ENCODE data around the gene PLA2G12A. TPM values are rescaled to one million over a fixed set of nuclear protein-coding genes. Genes with fewer than 3 reads are reported as not detected.

The PLA2G12A gene
- total and polyA plus RNA-seq, 2 donors (not counting 3 experiments of a cell fraction or from before 2014, with no cell fraction given), result 21.6 to 27.1 TPM

DNA sequence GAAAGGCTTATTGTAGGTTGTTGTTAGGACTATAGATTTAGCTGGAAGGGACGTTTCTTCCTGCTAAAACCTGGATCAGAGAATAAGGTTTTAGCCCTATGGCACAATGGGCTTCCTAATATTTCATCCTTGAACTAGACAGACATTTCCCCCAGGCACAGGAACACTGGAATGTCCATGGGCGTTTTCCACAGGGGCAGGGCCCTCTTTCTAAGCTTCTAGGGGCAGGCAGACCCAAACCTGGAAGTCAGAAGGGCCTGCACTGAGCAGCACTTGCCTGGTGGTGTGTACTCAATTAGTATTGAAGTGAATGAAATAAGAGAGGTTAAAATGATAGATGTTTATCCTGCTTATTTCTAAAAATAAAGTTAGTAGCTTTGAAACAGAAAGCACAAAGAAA, 67.8 kb downstream of the PLA2G12A start:
- DNase-seq (ENCODE audit: low read depth, low spot score) (no peak), FAIRE-seq (no peak)
- Histone ChIP-seq H3K4me2 (ENCODE audit: insufficient read depth, low read length) (no peak overlapping the region), H2AFZ (ENCODE audit: low read depth, low read length) (no peak overlapping the region), H3K36me3 (ENCODE audit: control insufficient read depth in 2 of 2, extremely low read depth in 1 of 2, insufficient read depth in 2 of 2, low read length in 2 of 2) (no peaks in the 10 kb centered on the region), H3K4me1 (ENCODE audit: control insufficient read depth, extremely low read depth, insufficient read depth, low read length) (no peaks in the 10 kb centered on the region), H3K9me1 (replicated peaks; ENCODE audit: control insufficient read depth, extremely low read depth, insufficient read depth, low read length) (no peaks in the 10 kb centered on the region), H4K20me1 (replicated peaks; ENCODE audit: control insufficient read depth, extremely low read depth, insufficient read depth, low read length) (no peaks in the 10 kb centered on the region), H3K9me3 (replicated peaks; ENCODE audit: control insufficient read depth, insufficient read depth, low read length) (no peaks in the 10 kb centered on the region), H3K4me3 (replicated peaks in 1 of 3; ENCODE audit: insufficient read depth in 1 of 3, low read depth in 1 of 3, low read length in 3 of 3) (no peak overlapping the region), H3K79me2 (ENCODE audit: control insufficient read depth, insufficient read depth, low read length) (no peaks in the 10 kb centered on the region), H3K27me3 (ENCODE audit: control insufficient read depth in 2 of 2, insufficient read depth in 2 of 2, low read length in 2 of 2) (no peaks in the 10 kb centered on the region), H3K9ac (replicated peaks; ENCODE audit: extremely low read depth, insufficient read depth, low read length) (no peak overlapping the region), H3K27ac (ENCODE audit: insufficient read depth, low read depth, low read length) (no peak overlapping the region)
- BruUV-seq (replicated peaks), result no TSS peak
- CTCF ChIA-PET, result interaction anchor here (1.0 to 1.5 kb wide), 3 partner anchors 10 to 229 kb away, joined by 3 to 5 read pairs (median 3); no protein-coding TSS in a partner anchor
- dilution Hi-C loops (cut with MboI; ENCODE audit: extremely low pct_ligation_motif_present, low sequenced_read_pairs), result no loop called here
- intact Hi-C loops (cut with micrococcal nuclease), result no loop called here
- TF ChIP-seq, protein P1, sequence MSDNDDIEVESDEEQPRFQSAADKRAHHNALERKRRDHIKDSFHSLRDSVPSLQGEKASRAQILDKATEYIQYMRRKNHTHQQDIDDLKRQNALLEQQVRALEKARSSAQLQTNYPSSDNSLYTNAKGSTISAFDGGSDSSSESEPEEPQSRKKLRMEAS (IDR thresholded peaks at IDR 0.05; ENCODE audit: insufficient read depth, insufficient read length), result no peak
- TF ChIP-seq MYC (IDR thresholded peaks at IDR 0.05; ENCODE audit: low read depth, low read length), result no peak
- TF ChIP-seq POLR2A (IDR thresholded peaks at IDR 0.05; ENCODE audit: low read depth, low read length), result no peak
- no peak for TF ChIP-seq JUN (IDR thresholded peaks at IDR 0.05; ENCODE audit: borderline replicate concordance, insufficient read depth, insufficient read length, low read depth)
- no peak for TF ChIP-seq EZH2 (IDR thresholded peaks at IDR 0.05; ENCODE audit: borderline replicate concordance, low read depth, low read length, severe bottlenecking)
- TF ChIP-seq POLR2AphosphoS5 (IDR thresholded peaks at IDR 0.05; ENCODE audit: insufficient read depth, low read depth, low read length), result no peak
- no peak for TF ChIP-seq CTCF (IDR thresholded peaks at IDR 0.05; ENCODE audit: extremely low read depth in 1 of 2, insufficient read depth in 1 of 2, low read depth in 1 of 2, low read length in 2 of 2)
- no peak for TF ChIP-seq GATA2 (IDR thresholded peaks at IDR 0.05; ENCODE audit: insufficient read depth, insufficient read length, low read depth, low read length)
- no peak for TF ChIP-seq FOS (IDR thresholded peaks at IDR 0.05; ENCODE audit: borderline replicate concordance, insufficient read depth, low read length)
- POLR2A ChIA-PET, result no interaction called here

Small RNA genes within 50 kb of the gene (small RNA-seq; reads per million reads assigned to genes)
- not detected for gene HIGD1AP14 (ENCODE audit: insufficient read depth, insufficient read length, low read depth, low replicate concordance)

Other genes with a start within 250 kb of the PLA2G12A start
- 32.5 and 35.2 TPM in 2 replicates for gene MCUB, start 169.8 kb downstream of the PLA2G12A start, total RNA-seq
- 48.1 and 53.8 TPM in 2 replicates for gene MCUB, start 169.8 kb downstream of the PLA2G12A start, polyA plus RNA-seq
- gene CASP6, start 26.6 kb downstream of the PLA2G12A start, total RNA-seq, result 35.4 and 37.0 TPM in 2 replicates
- gene CASP6, start 26.6 kb downstream of the PLA2G12A start, polyA plus RNA-seq, result 44.9 and 52.1 TPM in 2 replicates
- 17.9 and 21.4 TPM in 2 replicates for gene CFI, start 71.9 kb upstream of the PLA2G12A start, total RNA-seq
- 6.5 and 10.0 TPM in 2 replicates for gene CFI, start 71.9 kb upstream of the PLA2G12A start, polyA plus RNA-seq
- gene GAR1, start 85.7 kb upstream of the PLA2G12A start, total RNA-seq, result 27.7 and 29.1 TPM in 2 replicates
- 8.2 and 12.7 TPM in 2 replicates for gene GAR1, start 85.7 kb upstream of the PLA2G12A start, polyA plus RNA-seq
- gene RRH, start 97.9 kb upstream of the PLA2G12A start, total RNA-seq, result 0.31 TPM in 1 of 2 replicates, not detected in the other
- 0.11 TPM in 2 replicates for gene RRH, start 97.9 kb upstream of the PLA2G12A start, polyA plus RNA-seq
- gene LRIT3, start 118.0 kb upstream of the PLA2G12A start, total RNA-seq, result 0.13 and 0.16 TPM in 2 replicates
- 0.05 and 0.06 TPM in 2 replicates for gene LRIT3, start 118.0 kb upstream of the PLA2G12A start, polyA plus RNA-seq
- gene EGF, start 182.8 kb upstream of the PLA2G12A start, total RNA-seq, result not detected in 2 replicates
- gene EGF, start 182.8 kb upstream of the PLA2G12A start, polyA plus RNA-seq, result not detected in 2 replicates

Data from endothelial cell of umbilical vein (primary cell).